GM19468 (cell line): ENCODE measurements around the gene MAGI1.

ENCODE experiments used
- ATAC-seq: cut with Tn5 transposase; IDR thresholded peaks from one replicate; pipeline ENCODE4 v1.9.1; 2021; ENCODE audit warnings: mild to moderate bottlenecking, moderate library complexity, moderate number of reproducible peaks; ENCODE audit not compliant: unreplicated experiment; ENCODE audit errors: extremely low read depth

MAGI1 gene

DNA sequence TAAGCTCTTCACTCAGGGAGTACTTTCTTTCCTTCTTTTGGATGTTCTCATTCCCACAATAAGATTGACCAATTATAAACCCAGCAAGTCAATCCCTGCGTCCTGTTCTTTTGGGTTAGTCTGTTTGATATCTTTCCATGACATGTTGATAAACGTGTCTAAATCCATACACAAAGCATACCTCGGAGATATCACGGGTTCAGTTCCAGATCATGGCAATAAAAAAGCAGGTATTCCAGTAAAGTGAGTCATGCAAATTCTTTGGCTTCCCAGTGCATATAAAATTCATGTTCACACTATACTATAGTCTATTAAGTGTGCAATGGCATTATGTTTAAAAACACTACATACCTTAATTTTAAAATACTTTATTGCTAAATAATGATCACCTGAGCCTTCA lies 667.7 kb downstream of the MAGI1 start:
- no peak for ATAC-seq

DNA sequence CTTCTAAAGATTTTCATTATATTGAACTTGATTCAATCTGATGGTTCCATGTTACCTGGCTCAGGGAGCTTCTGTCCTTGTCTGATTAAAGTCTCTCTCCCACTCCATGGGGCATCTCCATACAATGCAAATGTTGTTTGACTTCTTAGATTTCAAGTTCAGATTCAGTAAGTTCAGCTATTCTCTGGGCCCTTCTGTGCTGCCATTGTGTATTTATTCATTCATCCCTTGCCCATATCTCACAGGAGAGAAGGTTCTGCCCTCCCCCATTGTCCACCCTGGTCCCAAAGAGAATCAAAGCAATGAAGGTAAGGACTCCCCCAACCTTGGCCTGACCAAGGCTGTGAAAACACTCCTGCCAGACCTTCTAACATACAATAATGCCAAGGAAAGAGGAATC lies 669.9 kb downstream of the MAGI1 start:
- no peak for ATAC-seq

DNA sequence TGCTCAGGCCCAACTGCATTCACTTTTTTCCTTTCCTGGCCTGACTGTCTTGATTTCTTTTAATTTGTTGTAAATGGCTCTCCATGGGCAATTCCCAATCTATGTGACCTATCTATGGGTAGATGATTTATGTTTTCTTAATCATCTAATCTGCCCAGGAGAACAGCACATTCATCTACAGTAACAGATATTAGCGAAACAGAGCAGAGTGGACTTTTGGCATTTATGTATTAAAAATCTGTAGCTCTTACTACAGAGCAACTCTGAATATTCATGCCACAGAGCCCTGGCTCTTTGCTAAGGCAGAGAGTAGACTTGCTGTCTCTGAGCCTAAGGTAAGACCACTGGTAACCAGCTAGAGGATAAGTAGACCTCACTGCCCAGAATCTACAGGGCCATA lies 676.0 kb downstream of the MAGI1 start:
- no peak for ATAC-seq

DNA sequence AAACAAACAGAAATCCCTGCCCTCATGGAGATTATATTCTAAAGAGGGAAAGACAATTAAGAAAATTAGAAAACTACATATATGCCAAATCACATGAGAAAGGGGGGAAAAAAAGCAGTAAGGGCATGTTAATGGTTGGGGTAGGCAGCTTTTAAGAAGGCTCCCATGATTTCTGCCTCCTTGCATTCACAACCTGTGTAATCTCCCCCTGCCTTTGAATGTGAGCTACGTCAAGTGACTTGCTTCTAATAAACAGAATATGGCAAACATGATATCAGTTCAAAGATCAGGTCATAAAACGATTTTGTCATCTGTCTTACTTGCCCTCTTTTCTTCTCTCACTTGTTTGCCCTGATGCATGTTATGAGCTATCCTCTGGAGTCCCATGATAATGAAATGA lies 677.3 kb downstream of the MAGI1 start:
- ATAC-seq, result no peak

DNA sequence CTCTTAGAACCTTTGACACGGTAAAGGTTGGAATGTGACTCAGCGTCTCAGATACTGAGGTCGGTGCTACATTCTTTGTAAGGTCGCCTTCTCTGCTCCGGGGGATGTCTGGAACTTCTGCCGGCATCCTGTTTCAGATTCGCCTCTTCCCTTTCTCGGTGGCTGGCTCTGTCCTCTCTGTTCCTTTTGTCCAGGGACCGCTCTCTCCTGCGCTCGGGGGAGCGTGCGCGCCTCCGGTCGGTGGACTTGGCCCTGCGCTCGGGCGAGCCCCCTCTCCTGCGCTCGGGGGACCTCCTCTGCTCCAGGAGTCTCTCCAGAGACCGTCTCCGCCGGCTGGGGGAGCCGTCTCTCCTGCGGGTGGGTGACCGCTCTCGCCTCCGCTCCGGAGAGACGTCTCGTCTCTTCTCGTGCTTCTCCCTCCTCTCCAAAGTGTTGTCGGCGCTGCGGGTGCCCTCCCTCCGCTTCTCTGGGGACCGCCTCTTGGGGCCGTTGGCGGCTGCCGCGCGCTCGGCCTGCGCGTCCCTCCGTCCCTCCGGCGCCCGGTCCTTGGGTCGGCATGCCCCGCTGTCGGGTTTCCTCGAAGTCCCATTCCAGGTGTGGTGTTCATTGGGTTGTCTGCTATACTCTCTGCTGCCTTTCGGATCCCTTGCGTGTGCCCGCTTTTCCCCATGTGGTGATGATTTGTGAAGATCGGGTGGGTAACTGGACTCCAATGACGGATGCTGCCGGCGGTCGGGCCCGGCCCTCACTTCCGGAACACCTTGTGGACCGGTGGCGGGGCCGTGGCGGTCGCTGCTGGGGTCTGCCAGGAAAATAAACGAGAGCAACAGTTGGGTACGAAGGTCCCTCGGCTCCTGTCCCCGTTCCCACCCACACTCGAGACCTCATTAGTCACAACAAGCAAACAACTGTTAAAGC lies 682.1 kb downstream of the MAGI1 start:
- ATAC-seq, result no peak

DNA sequence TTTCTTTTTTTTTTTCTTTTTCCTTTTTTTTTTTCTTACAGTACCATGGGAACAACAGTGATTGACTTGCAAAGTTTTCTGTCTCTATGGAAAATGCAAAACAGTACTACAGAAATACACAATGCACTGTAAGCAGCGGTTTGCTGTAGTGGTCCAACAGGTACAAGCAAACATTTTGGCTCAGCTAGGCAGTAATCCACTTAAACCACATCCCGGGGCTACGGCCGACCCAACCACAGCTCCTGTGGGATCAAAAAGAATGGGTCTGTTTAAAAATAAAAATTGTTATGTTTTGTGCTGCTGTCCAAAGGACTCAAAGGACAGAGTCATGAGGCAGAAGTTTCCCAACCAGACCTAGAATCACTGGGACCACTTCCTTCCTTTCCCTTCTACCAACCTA lies 683.8 kb downstream of the MAGI1 start:
- no peak for ATAC-seq

DNA sequence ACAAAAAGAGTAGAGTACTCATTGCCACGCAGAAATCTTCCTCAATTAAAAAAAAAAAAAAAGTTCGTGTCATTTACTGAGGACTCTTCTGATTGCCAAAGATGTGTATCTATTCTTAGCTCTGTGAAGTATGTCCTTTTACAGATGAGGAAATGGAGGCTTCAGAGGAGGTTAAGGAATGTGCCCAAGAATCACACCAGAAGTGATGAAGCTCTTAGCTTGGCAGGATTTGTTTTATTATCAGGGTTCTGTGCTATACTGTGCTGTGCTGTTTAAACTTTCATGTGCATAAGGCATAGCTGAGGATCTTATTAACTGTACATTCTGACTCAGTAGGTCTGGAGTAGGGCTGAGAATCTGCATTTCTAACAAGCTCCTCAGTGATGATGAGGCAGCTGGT lies 685.8 kb downstream of the MAGI1 start:
- no peak for ATAC-seq

DNA sequence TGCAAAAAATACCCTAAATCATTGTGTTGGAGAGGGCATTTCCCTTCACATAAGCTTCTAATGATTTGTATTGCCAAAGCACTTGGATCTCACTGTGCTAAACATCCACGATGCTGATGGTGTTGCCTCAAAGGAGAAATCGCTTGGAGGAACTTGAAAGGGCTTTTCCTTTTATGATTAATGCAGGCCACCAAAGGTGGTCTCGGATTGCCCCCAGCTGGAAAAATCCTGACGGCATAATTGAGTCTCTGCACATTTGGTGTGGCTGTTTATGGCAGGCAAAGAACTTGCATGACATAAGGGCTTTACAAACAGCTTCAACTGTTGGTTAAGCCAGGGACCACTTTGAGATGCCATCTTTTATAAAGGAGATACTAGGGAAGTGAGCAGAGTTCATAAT lies 687.0 kb downstream of the MAGI1 start:
- ATAC-seq, result no peak

DNA sequence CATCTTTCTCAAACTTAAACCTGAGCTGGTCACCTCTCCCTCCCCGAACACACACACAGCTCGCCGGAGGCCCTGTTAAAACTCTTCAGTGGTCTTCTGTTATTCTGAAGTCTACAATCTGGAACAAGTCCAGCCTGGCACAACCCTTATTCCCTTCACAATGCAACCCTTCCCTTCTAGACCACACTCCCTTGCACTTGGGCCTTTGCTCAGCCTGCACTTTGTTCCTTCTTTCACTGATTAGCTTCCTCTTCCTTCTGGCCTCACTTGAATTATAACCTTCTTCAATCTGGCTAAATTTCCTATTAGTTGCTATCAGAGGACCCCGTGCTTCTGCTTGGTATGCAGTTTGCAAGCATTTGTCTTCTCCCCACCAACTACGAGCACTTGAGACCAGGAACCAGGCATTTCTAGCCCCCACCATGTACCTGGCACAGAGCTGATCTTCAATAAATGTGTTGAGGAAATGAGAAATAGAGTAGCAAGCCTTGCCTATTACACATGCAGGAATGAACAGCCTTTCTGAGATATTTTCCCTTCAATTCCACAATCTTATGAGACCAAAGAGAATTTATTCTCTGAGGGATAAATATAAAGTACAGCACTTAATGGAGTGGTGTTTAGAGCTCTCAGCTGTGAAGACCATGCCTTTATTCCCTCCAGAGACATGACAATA lies 687.8 kb downstream of the MAGI1 start:
- no peak for ATAC-seq

DNA sequence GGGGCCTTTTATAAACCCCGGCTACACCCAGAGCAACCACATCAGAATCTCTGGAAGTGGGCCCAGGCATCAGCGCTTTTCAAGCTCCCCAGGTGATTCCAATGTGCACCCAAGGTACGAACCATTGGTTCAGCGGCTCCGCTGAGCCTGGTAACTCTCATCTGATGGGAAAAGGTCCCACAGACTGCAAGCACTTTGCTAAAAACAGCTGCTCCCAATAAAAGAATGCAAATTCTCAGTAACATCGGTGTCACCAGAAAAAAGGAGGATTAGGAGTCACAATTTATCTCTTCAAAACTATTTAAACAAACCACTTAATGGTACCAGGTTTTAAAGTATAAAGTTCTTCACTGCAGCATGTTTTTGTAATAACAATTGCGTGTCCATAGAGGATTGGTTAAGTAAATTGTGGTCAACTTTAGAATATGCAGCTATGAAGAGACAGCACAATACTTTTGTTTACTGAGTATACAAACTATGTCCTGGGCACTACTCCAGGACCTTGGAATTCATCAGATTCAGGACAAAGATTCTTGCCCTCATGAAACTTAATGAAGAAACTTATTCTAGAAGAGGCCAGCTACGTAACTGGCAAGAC lies 690.2 kb downstream of the MAGI1 start:
- ATAC-seq, result no peak

DNA sequence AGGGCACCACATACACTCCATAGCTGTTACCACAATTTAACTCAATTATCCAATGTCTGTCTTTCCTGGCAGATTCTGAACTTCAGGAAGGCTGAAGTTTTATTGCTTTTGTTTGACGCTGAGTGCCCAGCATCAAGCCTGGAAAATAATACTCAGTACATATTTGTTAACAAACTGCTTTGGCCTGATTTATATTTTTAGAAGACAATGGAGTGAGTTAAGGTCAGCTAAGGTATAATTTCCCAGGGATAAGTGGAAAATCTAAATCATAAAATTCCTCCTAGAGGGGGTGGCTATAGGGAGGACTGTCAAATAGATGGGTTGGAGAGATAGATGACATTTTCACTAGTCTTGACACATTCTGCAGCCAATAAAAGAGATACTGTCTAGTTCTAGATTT lies 691.6 kb downstream of the MAGI1 start:
- ATAC-seq, result no peak

DNA sequence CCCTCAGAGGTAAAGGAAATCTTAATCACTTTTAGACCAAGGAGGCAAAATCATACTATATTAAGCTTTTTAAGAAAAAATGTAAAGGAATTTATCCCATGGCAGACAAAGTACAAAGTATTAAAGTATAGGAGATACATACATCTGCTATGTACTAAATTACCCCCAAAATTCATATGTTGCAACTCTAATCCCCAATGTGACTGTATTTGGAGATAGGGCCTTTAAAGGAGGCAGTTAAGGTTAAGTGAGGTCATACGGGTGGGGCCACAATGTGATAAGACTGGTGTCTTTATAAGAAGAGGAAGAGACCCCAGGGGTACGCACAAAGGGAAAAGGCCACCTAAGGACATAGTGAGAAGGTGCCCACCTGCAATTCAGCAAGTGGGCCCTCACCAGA lies 693.9 kb downstream of the MAGI1 start:
- ATAC-seq, result no peak

DNA sequence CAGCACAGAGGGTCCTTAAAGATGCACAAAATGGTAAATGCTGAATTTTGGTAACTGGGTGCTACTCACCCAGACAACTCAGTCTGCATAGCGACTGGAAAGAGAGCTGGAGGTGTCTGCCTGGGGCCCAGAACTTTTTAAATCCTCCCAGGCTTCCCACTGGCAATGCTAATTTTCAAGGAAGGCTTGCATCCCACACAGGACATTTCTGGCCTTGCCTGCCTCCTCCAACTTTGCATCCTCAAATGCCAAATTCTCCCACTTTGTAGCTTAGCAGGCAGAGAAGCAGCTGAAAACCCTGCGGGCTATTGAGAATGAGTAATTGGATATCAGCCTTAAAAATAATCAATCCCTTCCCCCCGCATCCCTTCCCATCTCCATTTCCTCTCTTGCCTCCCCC lies 694.3 kb downstream of the MAGI1 start:
- ATAC-seq, result no peak

DNA sequence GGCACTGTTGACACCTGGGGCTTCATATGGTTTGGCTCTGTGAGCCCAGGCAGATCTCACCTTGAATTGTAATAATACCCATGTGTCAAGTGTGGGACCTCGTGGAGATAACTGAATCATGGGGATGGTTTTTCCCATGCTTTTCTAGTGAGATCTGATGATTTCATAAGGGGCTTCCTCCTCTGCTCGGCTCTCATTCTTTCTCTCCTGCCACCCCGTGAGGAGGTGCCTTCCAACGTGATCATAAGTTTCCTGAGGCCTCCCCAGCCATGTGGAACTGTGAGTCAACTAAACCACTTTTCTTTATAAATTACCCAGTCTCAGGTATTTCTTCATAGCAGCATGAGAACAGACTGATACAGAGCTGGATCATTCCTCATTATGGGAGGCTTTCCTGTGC lies 695.0 kb downstream of the MAGI1 start:
- ATAC-seq, result no peak

DNA sequence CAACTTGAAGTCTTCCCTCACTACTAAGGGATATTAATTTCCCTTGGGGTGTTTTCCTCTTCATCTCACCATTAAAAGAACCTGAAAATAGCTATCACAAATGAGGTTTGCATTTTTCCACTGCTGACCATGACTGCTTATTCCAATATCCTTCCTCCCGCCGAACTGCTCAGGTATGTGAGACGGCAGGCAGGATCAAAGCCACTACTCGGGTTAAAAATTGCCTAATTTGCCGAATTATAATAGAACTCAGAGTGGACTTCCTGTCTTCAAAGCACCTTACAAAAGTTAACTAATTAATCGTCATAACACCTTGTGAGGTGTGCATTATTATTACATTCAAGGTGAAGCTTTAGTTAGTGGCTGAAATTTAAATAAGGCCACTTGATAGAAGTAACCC lies 695.7 kb downstream of the MAGI1 start:
- ATAC-seq, result no peak

DNA sequence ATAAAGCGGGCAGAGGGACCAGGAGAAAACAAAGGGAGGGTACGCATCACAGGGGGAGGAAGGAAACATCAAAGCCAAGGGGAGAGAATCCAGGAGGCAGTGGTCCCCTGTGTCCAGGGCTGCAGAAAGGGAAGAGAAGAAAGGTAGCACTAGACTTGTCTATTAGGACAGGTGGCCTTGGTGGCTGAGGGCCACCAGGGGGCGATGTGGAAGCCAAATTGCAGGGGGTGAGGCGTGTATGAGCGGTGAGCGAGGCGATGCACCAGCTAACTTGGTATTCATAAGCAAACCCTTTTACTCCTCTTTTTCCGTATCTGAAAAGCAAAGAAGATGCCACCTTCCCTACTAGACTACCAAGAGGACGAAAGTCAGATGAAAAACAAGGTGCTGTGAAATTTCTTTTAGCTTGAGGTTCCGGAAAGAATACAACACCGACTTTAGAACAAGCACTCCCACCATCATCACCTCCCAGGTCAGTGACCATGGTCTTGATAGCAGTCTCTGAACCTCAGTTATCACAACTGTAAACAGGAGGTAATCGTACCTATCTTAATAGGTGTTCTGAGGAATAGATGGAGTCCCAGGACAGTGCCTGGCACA lies 696.5 kb downstream of the MAGI1 start:
- no peak for ATAC-seq

DNA sequence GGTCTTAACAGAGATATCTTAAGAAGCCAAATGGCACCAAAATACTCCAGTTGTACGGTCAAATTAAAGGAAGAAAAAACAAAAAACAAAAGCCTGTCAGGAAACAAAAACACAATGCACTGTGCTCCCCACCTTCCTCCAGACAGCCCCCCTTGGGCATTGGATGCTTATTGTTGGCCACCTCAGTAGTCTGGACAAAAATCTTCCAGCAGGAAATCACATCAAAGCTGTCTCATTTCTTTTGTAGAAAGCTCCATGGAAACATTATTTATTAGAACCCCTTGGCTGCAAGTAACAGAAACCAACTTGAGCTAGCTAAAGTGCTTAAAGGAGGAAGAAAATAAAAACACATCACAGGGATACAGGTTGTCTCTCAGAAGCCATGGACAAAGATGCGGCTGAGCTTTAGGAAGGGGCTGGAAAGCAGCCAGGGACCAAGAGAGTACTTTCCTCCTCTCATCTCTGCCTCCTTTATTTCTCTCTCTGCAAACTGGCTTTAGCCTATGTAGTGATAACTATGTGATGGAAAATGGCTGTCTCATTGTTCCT lies 699.5 kb downstream of the MAGI1 start:
- no peak for ATAC-seq

DNA sequence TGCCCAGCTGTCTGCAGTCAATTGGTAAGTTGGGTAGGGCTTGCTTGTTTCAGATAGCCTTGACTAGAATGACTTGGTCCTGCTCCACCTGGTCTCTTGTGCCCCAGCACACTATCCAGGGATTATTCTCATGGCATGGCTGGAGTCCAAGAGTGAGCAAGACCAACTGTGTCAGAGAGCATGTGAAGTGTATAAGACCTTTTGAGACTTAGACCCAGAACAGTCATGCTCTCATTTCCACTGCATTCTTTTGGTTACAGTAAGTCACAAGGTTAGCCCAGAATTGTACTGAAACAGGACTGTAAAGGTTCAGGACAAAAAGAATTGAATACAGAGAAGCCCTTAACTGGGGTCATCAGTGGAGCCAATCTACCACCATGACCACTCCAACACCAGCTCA lies 700.1 kb downstream of the MAGI1 start:
- ATAC-seq, result no peak

DNA sequence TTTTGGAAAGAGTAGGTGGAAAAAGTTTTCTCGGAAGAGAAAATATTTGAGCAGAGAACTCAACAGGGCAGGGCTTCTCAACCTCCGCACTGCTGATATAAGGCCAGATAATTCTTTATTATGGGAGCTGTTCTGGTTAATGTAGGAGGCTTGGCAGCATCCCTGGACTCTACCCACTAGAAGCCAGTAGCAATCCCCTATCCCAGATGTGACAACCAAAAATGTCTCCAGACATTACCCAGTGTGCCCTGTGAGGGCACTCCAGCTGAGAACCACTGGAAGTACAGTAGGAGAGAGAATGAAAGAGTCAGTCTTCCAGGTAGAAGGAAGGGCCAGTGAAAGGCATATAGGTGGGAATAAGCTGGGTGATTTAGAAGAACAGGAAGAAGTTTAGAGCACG lies 703.1 kb downstream of the MAGI1 start:
- no peak for ATAC-seq

DNA sequence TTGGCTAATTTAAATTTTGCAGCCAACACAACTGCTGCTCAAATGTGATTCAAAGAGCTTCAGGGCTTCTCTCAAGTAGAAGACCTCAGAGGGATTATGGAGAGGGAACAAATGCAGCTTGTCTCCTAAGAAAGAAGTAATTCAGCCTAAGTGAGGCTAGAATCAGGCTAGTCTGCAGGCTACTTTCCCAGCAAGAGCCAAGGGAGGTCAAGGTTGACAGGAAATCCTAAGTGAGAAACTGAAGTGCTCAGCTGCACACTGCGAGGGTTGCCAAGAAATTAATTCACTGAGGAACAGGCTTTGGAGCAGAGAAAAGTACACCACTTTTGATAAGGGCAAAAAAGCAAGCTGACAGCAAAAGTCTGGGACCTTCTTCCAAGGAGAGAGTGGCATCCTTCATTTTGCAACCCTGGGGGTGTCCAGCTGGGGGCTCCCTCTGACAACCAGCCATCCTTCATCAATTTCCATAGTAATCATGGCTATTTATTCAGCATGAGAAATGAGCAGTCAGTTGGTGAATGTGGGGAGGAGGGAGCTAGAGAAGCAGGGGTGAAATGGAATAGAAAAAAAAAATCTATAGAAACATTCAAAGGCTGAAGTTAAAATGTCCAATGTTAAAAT lies 704.6 kb downstream of the MAGI1 start:
- ATAC-seq, result no peak
